ENCODE data around the gene KMT2A. TPM values are rescaled to one million over a fixed set of nuclear protein-coding genes. Genes with fewer than 3 reads are reported as not detected.
"Not testable (repeated sequence)": the region's sequence is repeated elsewhere in the genome, so short reads cannot be mapped to it uniquely, and the experiment has no call there.

The KMT2A gene
- total and polyA plus RNA-seq, 4 donors = 44.6 to 66.8 (median 45.5) TPM

DNA sequence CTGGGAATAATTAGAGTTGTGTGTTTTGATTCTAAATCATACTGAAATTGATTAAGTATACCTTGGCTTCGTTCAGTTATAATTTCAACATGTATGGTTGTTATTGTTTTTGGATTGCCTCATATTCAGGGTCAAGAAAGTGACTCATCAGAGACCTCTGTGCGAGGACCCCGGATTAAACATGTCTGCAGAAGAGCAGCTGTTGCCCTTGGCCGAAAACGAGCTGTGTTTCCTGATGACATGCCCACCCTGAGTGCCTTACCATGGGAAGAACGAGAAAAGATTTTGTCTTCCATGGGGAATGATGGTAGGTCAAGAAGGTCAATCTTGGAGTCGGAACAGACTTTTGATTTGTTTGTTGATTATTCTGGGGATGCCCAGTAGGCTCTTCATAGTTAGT, 40.4 kb downstream of the KMT2A start:
- no peak overlapping the region for H3K27ac ChIP-seq (ENCODE audit: low read depth, low read length)
- no peak for DNase-seq (ENCODE audit: low read depth in 4 of 6, low spot score in 6 of 6)
- H3K9me3 ChIP-seq (ENCODE audit: control insufficient read depth, insufficient read depth, low read length) = no peaks in the 10 kb centered on the region
- H3K36me3 ChIP-seq (ENCODE audit: control insufficient read depth, insufficient read depth, low read length) = peaks cover 42% of the 10 kb centered on the region
- H3K4me3 ChIP-seq (ENCODE audit: low read depth, low read length) = no peak overlapping the region
- no peaks in the 10 kb centered on the region for H3K4me1 ChIP-seq (ENCODE audit: control insufficient read depth, insufficient read depth, low read length)
- 81% methylated on average over 6 of the region's 7 CpGs for WGBS (ENCODE audit: insufficient coverage)
- no peaks in the 10 kb centered on the region for H3K27me3 ChIP-seq (ENCODE audit: control insufficient read depth, insufficient read depth, low read length)

GRCh38 chr11:118481238-118481637, 44.9 kb downstream of the KMT2A start:
- H3K27ac ChIP-seq (ENCODE audit: low read depth, low read length); DNase-seq (ENCODE audit: low read depth in 4 of 6, low spot score in 6 of 6); H3K27me3 ChIP-seq (ENCODE audit: control insufficient read depth, insufficient read depth, low read length); H3K4me1 ChIP-seq (ENCODE audit: control insufficient read depth, insufficient read depth, low read length); H3K4me3 ChIP-seq (ENCODE audit: low read depth, low read length); H3K9me3 ChIP-seq (ENCODE audit: control insufficient read depth, insufficient read depth, low read length): not testable (repeated sequence)
- peaks cover 55% of the 10 kb centered on the region for H3K36me3 ChIP-seq (ENCODE audit: control insufficient read depth, insufficient read depth, low read length)
- no CpG with 5 or more reads among the region's 1 CpG for WGBS (ENCODE audit: insufficient coverage)

- Histone ChIP-seq H3K36me3 (ENCODE audit: control insufficient read depth, insufficient read depth, low read length) (peaks cover 49% of the 10 kb centered on the region), H3K27me3 (ENCODE audit: control insufficient read depth, insufficient read depth, low read length) (no peaks in the 10 kb centered on the region), H3K4me1 (ENCODE audit: control insufficient read depth, insufficient read depth, low read length) (no peaks in the 10 kb centered on the region), H3K4me3 (ENCODE audit: low read depth, low read length) (no peak overlapping the region), H3K9me3 (ENCODE audit: control insufficient read depth, insufficient read depth, low read length) (no peaks in the 10 kb centered on the region), H3K27ac (ENCODE audit: low read depth, low read length) (no peak overlapping the region)
- DNase-seq (ENCODE audit: low read depth in 4 of 6, low spot score in 6 of 6) = no peak
- WGBS (ENCODE audit: insufficient coverage) = no CpG with 5 or more reads among the region's 3 CpGs
Measured at GRCh38 chr11:118484405-118484804, 48.1 kb downstream of the KMT2A start.

DNA sequence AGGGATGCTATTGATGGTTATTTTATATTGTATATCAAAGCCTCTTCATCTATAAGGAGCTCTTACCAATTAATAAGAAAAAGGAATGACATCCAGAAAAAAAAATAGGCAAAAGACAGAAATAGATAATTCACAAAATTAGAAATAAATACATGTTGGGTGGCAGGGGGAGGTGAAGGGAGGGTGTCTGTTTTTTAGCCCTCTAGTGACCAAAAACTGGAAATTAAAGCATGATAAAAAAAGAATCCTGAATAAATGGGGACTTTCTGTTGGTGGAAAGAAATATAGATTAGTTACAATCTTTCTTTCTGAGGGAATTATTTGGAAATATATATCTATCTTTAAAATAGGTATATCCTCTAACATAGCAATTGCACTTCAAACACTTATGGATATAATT, 49.0 kb downstream of the KMT2A start:
- Histone ChIP-seq H3K27me3 (ENCODE audit: control insufficient read depth, insufficient read depth, low read length) (no peaks in the 10 kb centered on the region), H3K36me3 (ENCODE audit: control insufficient read depth, insufficient read depth, low read length) (peaks cover 52% of the 10 kb centered on the region), H3K27ac (ENCODE audit: low read depth, low read length) (no peak overlapping the region), H3K9me3 (ENCODE audit: control insufficient read depth, insufficient read depth, low read length) (no peaks in the 10 kb centered on the region), H3K4me1 (ENCODE audit: control insufficient read depth, insufficient read depth, low read length) (no peaks in the 10 kb centered on the region), H3K4me3 (ENCODE audit: low read depth, low read length) (no peak overlapping the region)
- no peak for DNase-seq (ENCODE audit: low read depth in 4 of 6, low spot score in 6 of 6)

GRCh38 chr11:118488480-118489109, 52.3 kb downstream of the KMT2A start:
- H3K4me3 ChIP-seq (ENCODE audit: low read depth, low read length) = no peak overlapping the region
- WGBS (ENCODE audit: insufficient coverage) = 7% methylated on average over 5 of the region's 7 CpGs
- H3K27me3 ChIP-seq (ENCODE audit: control insufficient read depth, insufficient read depth, low read length) = no peaks in the 10 kb centered on the region
- no peaks in the 10 kb centered on the region for H3K9me3 ChIP-seq (ENCODE audit: control insufficient read depth, insufficient read depth, low read length)
- H3K36me3 ChIP-seq (ENCODE audit: control insufficient read depth, insufficient read depth, low read length) = peaks cover 41% of the 10 kb centered on the region
- no peaks in the 10 kb centered on the region for H3K4me1 ChIP-seq (ENCODE audit: control insufficient read depth, insufficient read depth, low read length)
- DNase-seq (ENCODE audit: low read depth in 4 of 6, low spot score in 6 of 6) = peak; percentile 19 to 94 (median 65)
- H3K27ac ChIP-seq (ENCODE audit: low read depth, low read length) = no peak overlapping the region

- Histone ChIP-seq H3K36me3 (ENCODE audit: control insufficient read depth, insufficient read depth, low read length) (peaks cover 38% of the 10 kb centered on the region), H3K4me1 (ENCODE audit: control insufficient read depth, insufficient read depth, low read length) (no peaks in the 10 kb centered on the region), H3K9me3 (ENCODE audit: control insufficient read depth, insufficient read depth, low read length) (no peaks in the 10 kb centered on the region), H3K27ac (ENCODE audit: low read depth, low read length) (no peak overlapping the region), H3K27me3 (ENCODE audit: control insufficient read depth, insufficient read depth, low read length) (no peaks in the 10 kb centered on the region), H3K4me3 (ENCODE audit: low read depth, low read length) (no peak overlapping the region)
- DNase-seq (ENCODE audit: low read depth in 4 of 6, low spot score in 6 of 6) = no peak
- 79% methylated on average over 3 of the region's 4 CpGs for WGBS (ENCODE audit: insufficient coverage)
Measured at GRCh38 chr11:118491041-118491440, 54.7 kb downstream of the KMT2A start.

DNA sequence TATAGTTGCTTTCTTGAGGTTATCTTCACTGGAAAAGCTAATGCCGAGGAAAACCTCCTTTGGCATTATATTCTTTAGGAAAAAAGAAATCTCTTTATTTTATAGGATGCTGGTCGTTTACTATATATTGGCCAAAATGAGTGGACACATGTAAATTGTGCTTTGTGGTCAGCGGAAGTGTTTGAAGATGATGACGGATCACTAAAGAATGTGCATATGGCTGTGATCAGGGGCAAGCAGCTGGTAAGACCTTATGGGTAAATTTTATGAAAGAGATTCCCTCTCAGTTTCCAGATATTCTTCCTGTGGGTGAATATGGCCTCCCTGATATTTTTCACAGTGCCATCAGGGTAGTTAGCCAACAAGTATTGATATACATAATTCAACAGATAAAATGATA, 61.5 kb downstream of the KMT2A start:
- WGBS (ENCODE audit: insufficient coverage) = 93% methylated on average over 3 of the region's 4 CpGs
- DNase-seq (ENCODE audit: low read depth in 4 of 6, low spot score in 6 of 6) = no peak
- Histone ChIP-seq H3K4me3 (ENCODE audit: low read depth, low read length) (no peak overlapping the region), H3K27me3 (ENCODE audit: control insufficient read depth, insufficient read depth, low read length) (no peaks in the 10 kb centered on the region), H3K27ac (ENCODE audit: low read depth, low read length) (no peak overlapping the region), H3K4me1 (ENCODE audit: control insufficient read depth, insufficient read depth, low read length) (no peaks in the 10 kb centered on the region), H3K36me3 (ENCODE audit: control insufficient read depth, insufficient read depth, low read length) (peaks cover 63% of the 10 kb centered on the region), H3K9me3 (ENCODE audit: control insufficient read depth, insufficient read depth, low read length) (no peaks in the 10 kb centered on the region)

GRCh38 chr11:118503216-118503615, 66.9 kb downstream of the KMT2A start:
- H3K27me3 ChIP-seq (ENCODE audit: control insufficient read depth, insufficient read depth, low read length) = no peaks in the 10 kb centered on the region
- WGBS (ENCODE audit: insufficient coverage) = 89% methylated on average over 3 of the region's 3 CpGs
- peaks cover 81% of the 10 kb centered on the region for H3K36me3 ChIP-seq (ENCODE audit: control insufficient read depth, insufficient read depth, low read length)

GRCh38 chr11:118511601-118512000, 75.3 kb downstream of the KMT2A start:
- H3K4me1 ChIP-seq (ENCODE audit: control insufficient read depth, insufficient read depth, low read length) = no peaks in the 10 kb centered on the region
- no peaks in the 10 kb centered on the region for H3K9me3 ChIP-seq (ENCODE audit: control insufficient read depth, insufficient read depth, low read length)
- no peak overlapping the region for H3K4me3 ChIP-seq (ENCODE audit: low read depth, low read length)
- H3K36me3 ChIP-seq (ENCODE audit: control insufficient read depth, insufficient read depth, low read length) = peaks cover 71% of the 10 kb centered on the region
- H3K27me3 ChIP-seq (ENCODE audit: control insufficient read depth, insufficient read depth, low read length) = no peaks in the 10 kb centered on the region
- DNase-seq (ENCODE audit: low read depth in 4 of 6, low spot score in 6 of 6) = no peak
- 88% methylated on average over 4 of the region's 5 CpGs for WGBS (ENCODE audit: insufficient coverage)
- no peak overlapping the region for H3K27ac ChIP-seq (ENCODE audit: low read depth, low read length)

More at GRCh38 chr11:118503216-118503615, 66.9 kb downstream of the KMT2A start:
- H3K27ac ChIP-seq (ENCODE audit: low read depth, low read length) = no peak overlapping the region
- no peaks in the 10 kb centered on the region for H3K4me1 ChIP-seq (ENCODE audit: control insufficient read depth, insufficient read depth, low read length)
- no peaks in the 10 kb centered on the region for H3K9me3 ChIP-seq (ENCODE audit: control insufficient read depth, insufficient read depth, low read length)
- DNase-seq (ENCODE audit: low read depth in 4 of 6, low spot score in 6 of 6) = no peak
- no peak overlapping the region for H3K4me3 ChIP-seq (ENCODE audit: low read depth, low read length)

GRCh38 chr11:118514103-118514502, 77.8 kb downstream of the KMT2A start:
- Histone ChIP-seq H3K27ac (ENCODE audit: low read depth, low read length) (no peak overlapping the region), H3K4me1 (ENCODE audit: control insufficient read depth, insufficient read depth, low read length) (no peaks in the 10 kb centered on the region), H3K9me3 (ENCODE audit: control insufficient read depth, insufficient read depth, low read length) (no peaks in the 10 kb centered on the region), H3K4me3 (ENCODE audit: low read depth, low read length) (no peak overlapping the region), H3K36me3 (ENCODE audit: control insufficient read depth, insufficient read depth, low read length) (peaks cover 64% of the 10 kb centered on the region), H3K27me3 (ENCODE audit: control insufficient read depth, insufficient read depth, low read length) (no peaks in the 10 kb centered on the region)
- 92% methylated on average over 5 of the region's 7 CpGs for WGBS (ENCODE audit: insufficient coverage)
- DNase-seq (ENCODE audit: low read depth in 4 of 6, low spot score in 6 of 6) = no peak

All from spinal cord (tissue), 10 donors.